Left kidney (tissue), 2 donors: Measurements from ENCODE around the gene HELZ2. TPM values are rescaled to one million over a fixed set of nuclear protein-coding genes. Genes with fewer than 3 reads are reported as not detected.

ENCODE experiments used
- DNase-seq: peaks from one replicate; pipeline ENCODE4 v3.0.0-alpha.2; 2013
- polyA plus RNA-seq: library from polyadenylated mRNA; unstranded; fragments of 120-200 nt; gene quantifications from one replicate; pipeline ENCODE4 v1.2.1, GENCODE V29; 2013; ENCODE audit not compliant: insufficient read length

The HELZ2 gene
- polyA plus RNA-seq, 1 donor, result 11.8 TPM

- no peak for DNase-seq
Measured at GRCh38 chr20:63598479-63599395, 24.7 kb upstream of the HELZ2 start.

DNA sequence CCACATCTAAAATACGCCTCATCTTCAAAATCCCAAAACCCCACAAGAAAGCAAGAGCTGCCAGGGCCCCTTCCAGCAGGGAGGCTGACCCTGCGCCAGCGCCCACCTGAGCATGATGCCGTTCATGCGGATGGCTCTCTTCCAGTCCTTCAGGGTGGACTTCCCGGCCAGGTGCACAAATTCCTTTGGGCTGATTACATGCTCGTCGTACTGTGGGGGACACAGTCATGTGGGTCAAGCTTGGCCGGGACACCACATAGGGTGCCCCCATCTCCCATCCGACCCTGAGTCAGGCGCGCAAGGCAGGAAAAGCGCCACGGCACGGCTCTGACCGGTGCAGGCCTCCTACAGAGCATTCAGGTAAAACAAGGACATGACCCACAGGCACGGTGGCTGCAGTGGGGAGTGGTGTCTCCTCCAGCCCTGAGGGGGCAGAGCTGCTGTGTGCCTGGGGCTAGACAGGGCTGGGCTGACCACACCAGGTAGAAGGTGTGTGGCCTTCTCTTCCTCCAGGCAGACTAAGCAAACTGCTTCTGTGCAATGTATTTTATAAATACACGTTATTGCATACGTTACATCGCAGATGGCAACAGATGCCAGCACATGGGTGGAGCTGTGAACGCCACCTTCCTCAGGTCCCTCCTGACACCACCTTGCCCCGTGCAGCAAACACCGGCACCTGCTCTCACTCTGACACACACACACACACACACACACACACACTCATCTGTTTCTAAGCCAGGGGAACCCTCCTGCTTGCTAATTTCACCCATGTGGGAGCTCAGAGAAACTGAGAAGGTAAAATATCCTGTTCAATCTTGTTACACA is 23.8 kb upstream of the HELZ2 start:
- no peak for DNase-seq

DNA sequence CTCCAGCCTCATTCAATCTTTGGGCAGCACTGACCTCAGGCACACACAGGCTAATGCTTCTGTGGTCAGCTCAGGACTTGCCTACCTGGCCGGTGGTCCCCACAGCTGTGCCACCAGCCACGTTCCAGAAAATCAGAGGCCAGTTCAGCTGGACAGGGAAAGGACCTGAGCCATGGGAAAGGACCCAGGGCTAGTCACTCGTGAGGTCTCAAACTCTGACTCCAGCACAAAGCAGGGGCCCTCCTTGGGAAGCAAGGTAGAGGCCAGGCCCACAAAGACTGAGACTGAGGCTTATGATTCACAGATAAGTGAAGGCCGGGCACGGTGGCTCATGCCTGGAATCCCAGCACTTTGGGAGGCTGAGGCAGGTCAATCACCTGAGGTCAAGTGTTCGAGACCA is 22.4 kb upstream of the HELZ2 start:
- DNase-seq, result no peak

DNA sequence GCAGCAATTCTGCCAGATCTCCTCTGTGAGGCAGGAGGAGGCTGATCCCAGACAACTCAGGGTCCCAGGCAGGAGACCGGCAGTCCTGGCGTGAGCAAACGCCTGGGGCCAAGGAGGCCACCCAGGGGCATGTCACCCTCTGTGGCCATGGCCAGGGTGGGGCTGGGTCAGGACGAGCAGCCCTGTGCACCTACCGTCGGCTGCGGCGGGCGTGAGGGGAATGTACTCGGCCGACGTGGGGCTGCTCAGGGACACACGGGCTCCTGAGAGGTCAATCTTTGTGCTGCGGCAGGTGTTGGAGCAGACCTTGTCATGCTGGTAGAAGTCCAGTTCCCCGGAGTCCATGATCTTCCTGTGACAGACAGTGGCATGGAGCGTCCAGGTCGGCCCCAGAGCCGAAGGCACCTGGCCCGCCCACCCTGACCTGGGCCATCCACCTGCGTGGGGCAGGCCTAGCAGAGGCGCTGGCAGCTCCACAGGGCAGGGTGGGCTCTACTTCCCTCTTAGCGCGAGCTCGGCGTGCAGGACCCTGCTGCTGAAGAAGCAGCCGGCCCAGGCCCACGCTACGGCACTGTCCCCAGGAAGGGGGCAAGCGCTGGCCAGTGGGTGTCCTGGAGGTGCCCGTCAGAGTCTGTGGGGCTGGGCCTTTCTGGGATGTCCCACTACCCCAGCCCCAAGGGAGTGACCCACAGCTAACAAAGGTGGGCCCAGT is 21.5 kb upstream of the HELZ2 start:
- DNase-seq, result no peak

- DNase-seq, result no peak
Measured at GRCh38 chr20:63594043-63594561, 20.1 kb upstream of the HELZ2 start.

GRCh38 chr20:63592661-63593060 is 18.6 kb upstream of the HELZ2 start:
- no peak for DNase-seq

DNA sequence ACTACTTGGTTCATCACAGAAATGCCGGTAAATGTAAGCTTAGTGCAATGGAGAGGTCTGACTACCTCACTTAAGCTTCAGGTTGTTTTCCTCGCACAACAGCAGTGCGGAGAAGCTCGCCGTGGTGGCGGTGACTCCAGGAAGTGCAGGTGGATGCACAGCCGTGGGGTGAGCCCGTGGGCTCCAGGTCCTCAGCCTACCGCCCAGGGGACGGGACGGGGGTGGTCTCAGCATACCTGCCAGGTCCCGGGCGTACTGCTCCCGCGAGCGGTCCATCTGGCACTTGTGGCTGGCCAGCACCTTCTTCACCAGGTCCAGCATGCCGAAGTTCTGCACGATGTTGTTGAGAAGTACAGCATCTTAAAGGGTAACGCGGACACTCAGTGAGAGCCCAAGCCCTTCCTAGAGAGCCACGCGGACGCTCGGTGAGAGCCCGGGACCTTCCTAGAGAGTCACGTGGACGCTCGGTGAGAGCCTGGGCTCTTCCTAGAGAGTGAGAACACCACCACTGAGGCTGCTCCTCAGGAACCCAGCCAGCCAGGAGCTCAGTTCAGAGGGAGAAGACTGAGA is 17.8 kb upstream of the HELZ2 start:
- DNase-seq, result no peak

GRCh38 chr20:63591147-63591533 is 17.1 kb upstream of the HELZ2 start:
- no peak for DNase-seq

- no peak for DNase-seq
Measured at GRCh38 chr20:63590218-63591146, 16.4 kb upstream of the HELZ2 start.

- DNase-seq, result no peak
Measured at GRCh38 chr20:63589261-63590217, 15.5 kb upstream of the HELZ2 start.

GRCh38 chr20:63588641-63589041 is 14.6 kb upstream of the HELZ2 start:
- DNase-seq, result no peak

DNA sequence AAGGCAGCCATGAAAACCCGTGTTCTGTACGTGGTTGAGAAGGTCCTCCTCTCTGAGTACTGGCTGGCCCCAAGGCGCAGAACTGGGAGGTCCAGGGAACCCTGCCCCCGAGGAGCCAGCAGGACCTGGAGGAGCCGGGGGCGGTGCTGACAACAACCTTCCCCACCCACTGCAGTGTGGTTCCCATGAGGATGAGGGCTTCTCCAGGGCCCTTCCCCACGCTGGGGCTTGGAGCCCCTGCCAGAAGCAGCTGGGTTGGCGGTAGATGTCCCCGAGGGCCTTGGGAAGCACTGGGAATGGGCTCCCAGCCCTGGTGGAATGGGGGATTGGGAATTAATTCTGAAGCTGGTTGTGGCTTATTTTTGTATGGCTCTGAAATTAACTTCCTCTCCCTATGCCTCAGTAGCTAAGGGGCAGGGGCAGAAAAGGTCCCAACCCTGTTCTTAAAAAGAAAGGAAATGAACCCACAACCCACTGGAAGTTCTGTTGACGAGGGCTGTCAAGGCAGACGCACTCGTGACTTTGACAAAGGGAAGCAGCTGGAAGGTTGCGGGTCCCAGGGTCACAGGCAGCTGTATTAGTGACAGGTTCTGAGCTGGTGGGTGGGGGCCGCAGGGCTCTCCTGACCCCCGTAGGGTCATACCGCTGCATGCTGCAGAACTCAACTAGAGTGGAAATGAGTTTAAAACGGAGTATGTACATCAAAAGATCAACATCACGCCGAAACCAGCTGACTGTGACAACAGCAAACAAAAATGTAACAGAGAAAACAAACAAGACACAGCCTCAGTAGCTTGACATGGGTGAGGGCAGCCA is 13.9 kb upstream of the HELZ2 start:
- no peak for DNase-seq

DNA sequence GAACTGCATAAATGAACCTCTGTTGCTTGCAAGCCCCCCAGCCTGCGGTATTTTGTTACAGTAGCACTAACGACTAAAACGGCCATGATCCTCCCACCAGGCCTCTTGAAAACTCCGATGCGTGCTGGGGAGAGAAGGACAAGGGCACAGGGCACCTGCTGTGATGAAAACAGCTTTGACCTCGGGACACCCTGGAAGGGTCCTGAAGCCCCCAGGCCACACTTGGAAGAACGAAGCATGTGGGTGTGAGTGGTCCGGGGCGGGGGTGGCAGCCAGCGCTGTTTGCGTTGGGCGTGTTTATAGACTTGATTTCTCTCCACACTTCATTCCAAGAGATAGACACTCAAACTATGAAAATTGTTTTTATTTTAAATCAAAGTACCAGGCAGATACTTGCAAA is 13.2 kb upstream of the HELZ2 start:
- no peak for DNase-seq

DNA sequence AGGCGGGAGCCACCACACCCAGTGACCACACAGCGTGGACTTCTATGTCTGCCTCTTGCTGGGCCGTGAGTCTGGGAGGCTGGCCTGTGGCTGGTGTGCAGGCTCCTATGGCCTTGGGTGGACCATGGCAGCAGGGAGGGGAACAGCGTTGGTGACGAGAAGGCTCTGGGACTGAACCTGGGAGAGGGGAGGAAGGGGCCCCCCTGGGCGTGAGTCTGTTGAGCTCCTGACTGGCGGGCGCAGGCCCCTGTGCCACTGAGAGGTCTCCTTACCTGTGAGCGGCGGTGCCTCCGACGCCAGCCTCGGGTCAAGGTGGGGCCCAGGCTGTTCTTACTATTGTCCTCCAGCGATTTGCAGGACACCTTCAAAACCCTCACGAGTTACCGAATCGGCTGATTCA is 12.8 kb upstream of the HELZ2 start:
- no peak for DNase-seq

- no peak for DNase-seq
Measured at GRCh38 chr20:63585616-63586565, 11.9 kb upstream of the HELZ2 start.

- no peak for DNase-seq
Measured at GRCh38 chr20:63582382-63583063, 8.5 kb upstream of the HELZ2 start.
